HG03095 (cell line): ENCODE data around the gene LRRC15.

Experiments
- ATAC-seq: cut with Tn5 transposase; IDR thresholded peaks from one replicate; pipeline ENCODE4 v1.9.1; 2021; ENCODE audit warnings: moderate library complexity; ENCODE audit not compliant: unreplicated experiment

LRRC15 gene

GRCh38 chr3:194305356-194306108, 64.0 kb downstream of the LRRC15 start:
- no peak for ATAC-seq
